Measurements from ENCODE around the gene PCDHGA10.
"Not testable (repeated sequence)": the region's sequence is repeated elsewhere in the genome, so short reads cannot be mapped to it uniquely, and the experiment has no call there.

PCDHGA10 gene

DNA sequence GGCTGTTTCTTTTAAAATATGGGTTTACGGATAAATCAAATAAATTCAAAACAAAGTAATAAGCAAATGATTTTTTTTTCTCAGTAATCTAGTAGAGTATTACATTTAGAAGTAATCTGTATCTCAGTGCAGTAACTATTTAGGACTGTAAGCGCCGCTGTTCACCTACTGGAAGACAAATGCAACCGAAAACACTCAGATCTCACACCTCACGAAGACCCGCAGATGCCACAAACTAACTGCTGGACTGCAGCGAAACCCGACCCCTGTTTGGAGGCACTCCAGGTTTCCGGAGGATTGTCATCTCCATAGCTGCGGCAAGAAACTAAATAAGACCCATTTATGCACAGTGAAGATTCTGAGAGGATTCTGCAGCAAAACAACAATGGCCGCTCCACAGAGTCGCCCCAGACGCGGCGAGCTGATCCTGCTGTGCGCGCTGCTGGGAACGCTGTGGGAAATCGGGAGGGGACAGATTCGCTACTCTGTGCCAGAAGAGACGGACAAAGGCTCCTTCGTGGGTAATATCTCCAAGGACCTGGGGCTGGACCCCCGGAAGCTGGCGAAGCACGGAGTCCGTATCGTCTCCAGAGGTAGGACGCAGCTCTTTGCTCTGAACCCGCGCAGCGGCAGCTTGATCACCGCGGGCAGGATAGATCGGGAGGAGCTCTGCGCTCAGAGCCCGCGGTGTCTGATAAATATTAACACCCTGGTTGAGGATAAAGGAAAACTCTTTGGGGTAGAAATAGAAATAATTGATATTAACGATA is 20.2 kb upstream of the PCDHGA10 start, which contains the start of gene PCDHGA8:
PCDHGA8 (plus strand) TSS at position 205 of the 770 bp plus-strand sequence; CDS start at position 386, 181 bp downstream.
- DNase-seq (ENCODE audit: low read depth in 2 of 2): no peak

DNA sequence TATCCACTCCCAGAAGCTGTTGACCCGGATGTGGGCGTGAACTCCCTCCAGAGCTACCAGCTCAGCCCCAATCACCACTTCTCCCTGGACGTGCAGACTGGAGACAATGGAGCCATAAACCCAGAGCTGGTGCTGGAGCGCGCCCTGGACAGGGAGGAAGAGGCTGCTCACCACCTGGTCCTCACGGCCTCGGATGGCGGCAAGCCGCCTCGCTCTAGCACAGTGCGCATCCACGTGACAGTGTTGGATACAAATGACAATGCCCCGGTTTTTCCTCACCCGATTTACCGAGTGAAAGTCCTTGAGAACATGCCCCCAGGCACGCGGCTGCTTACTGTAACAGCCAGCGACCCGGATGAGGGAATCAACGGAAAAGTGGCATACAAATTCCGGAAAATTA is 19.5 kb upstream of the PCDHGA10 start:
- DNase-seq (ENCODE audit: low read depth in 2 of 2): no peak

GRCh38 chr5:141394401-141395187 is 18.2 kb upstream of the PCDHGA10 start:
- not testable (repeated sequence) for DNase-seq (ENCODE audit: low read depth in 2 of 2)

- peak in 1 of 2 donors; percentile 20 for DNase-seq (ENCODE audit: low read depth in 2 of 2)
Observed at GRCh38 chr5:141397756-141398551, 14.8 kb upstream of the PCDHGA10 start, which contains the start of gene PCDHGB5. Gene PCDHGB5, plus strand, starts transcription at chr5:141397947. Its CDS starts 181 bp downstream, at chr5:141398128.

DNA sequence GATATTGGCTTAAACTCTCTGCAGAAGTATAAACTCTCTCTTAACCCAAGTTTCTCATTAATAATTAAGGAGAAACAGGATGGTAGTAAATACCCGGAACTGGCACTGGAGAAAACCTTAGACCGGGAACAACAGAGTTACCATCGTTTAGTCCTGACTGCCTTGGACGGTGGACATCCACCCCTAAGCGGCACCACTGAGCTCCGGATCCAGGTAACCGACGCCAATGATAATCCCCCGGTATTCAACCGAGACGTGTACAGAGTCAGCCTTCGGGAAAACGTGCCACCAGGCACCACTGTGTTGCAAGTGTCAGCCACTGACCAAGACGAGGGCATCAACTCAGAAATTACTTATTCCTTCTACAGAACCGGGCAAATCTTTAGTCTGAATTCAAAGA is 14.2 kb upstream of the PCDHGA10 start:
- DNase-seq (ENCODE audit: low read depth in 2 of 2): no peak

DNA sequence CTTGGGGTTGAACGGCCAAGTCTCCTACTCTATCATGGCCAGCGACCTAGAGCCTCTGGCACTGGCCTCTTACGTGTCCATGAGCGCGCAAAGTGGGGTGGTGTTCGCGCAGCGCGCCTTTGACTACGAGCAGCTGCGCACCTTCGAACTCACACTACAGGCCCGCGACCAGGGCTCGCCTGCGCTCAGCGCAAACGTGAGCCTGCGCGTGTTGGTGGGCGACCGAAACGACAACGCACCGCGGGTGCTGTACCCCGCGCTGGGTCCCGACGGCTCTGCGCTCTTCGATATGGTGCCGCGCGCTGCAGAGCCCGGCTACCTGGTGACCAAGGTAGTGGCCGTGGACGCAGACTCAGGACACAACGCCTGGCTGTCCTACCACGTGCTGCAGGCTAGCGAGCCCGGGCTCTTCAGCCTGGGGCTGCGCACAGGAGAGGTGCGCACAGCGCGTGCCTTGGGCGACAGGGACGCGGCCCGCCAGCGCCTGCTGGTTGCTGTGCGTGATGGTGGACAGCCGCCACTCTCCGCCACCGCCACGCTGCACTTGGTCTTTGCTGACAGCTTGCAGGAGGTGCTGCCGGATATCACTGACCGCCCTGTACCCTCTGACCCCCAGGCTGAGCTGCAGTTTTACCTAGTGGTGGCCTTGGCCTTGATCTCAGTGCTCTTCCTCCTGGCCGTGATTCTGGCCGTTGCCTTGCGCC is 13.1 kb upstream of the PCDHGA10 start:
- no peak for DNase-seq (ENCODE audit: low read depth in 2 of 2)

- DNase-seq (ENCODE audit: low read depth in 2 of 2): no peak
Observed at GRCh38 chr5:141402553-141403243, 10.1 kb upstream of the PCDHGA10 start, which contains the start of gene PCDHGA9. Gene PCDHGA9, plus strand, starts transcription at chr5:141402778. Its CDS starts 175 bp downstream, at chr5:141402953.

DNA sequence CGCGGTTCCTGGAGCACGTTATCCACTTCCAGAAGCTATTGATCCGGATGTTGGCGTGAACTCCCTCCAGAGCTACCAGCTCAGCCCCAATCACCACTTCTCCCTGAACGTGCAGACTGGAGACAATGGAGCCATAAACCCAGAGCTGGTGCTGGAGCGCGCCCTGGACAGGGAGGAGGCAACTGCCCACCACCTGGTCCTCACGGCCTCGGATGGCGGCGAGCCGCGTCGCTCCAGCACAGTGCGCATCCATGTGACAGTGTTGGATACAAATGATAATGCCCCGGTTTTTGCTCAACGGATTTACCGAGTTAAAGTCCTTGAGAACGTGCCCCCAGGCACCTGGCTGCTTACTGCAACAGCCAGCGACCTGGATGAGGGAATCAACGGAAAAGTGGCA is 9.4 kb upstream of the PCDHGA10 start:
- no peak for DNase-seq (ENCODE audit: low read depth in 2 of 2)

DNA sequence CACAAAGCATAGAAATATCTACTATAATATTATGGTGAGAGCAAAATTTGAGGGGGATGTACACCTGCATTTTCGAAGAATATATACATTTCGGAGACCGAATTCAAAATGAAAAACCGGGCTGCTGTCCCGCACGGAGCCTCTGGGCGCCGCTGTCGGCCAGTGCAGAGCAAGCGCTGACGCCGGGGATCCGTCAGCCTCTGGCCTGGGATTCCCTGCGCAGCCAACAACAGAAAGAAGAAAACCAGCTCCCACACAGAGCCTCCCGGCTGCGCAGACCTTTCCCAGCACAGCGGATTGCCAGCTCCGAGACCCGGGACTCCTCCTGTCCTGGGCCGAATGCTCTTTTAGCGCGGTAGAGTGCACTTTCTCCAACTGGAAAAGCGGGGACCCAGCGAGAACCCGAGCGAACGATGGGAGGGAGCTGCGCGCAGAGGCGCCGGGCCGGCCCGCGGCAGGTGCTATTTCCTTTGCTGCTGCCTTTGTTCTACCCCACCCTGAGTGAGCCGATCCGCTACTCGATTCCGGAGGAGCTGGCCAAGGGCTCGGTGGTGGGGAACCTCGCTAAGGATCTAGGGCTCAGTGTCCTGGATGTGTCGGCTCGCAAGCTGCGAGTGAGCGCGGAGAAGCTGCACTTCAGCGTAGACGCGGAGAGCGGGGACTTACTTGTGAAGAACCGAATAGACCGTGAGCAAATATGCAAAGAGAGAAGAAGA is 4.8 kb upstream of the PCDHGA10 start, which contains the start of gene PCDHGB6:
PCDHGB6 (plus strand) TSS at position 232 of the 716 bp plus-strand sequence; CDS start at position 414, 182 bp downstream.
- peak in 1 of 2 donors; percentile 22 for DNase-seq (ENCODE audit: low read depth in 2 of 2)

GRCh38 chr5:141409598-141410306 is 3.0 kb upstream of the PCDHGA10 start:
- no peak for DNase-seq (ENCODE audit: low read depth in 2 of 2)

DNA sequence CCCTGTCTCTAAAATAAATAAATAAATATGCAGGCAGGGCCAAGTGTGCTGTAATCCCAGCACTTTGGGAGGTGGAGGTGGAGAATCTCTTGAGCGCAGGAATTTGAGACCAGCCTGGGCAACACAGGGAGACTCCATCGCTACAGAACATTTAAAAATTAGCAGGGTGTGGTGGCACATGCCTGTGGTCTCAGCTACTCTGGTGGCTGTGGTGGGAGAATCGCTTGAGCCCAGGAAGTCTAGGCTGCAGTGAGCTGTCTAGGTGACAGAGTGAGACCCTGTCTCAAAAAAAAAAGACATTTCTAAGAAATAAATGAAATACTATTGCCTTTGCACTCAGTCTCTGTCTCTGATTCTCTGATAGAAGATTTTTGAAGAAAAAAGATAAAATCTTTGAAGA is 1.2 kb upstream of the PCDHGA10 start:
- DNase-seq (ENCODE audit: low read depth in 2 of 2): no peak

- no peak for DNase-seq (ENCODE audit: low read depth in 2 of 2)
Observed at GRCh38 chr5:141413540-141414069, 818 bp downstream of the PCDHGA10 start.

DNA sequence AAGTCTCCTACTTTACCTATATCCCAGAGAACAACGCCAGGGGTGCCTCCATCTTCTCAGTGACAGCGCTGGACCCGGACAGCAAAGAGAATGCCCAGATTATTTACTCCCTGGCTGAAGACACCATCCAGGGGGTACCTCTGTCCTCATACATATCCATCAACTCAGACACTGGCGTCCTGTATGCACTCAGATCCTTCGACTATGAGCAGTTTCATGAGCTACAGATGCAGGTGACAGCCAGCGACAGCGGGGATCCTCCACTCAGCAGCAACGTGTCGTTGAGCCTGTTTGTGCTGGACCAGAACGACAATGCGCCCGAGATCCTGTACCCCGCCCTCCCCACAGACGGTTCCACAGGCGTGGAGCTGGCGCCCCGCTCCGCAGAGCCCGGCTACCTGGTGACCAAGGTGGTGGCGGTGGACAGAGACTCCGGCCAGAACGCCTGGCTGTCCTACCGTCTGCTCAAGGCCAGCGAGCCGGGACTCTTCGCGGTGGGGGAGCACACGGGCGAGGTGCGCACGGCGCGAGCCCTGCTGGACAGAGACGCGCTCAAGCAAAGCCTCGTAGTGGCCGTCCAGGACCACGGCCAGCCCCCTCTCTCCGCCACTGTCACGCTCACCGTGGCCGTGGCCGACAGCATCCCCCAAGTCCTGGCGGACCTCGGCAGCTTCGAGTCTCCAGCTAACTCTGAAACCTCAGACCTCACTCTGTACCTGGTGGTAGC is 1.9 kb downstream of the PCDHGA10 start:
- DNase-seq (ENCODE audit: low read depth in 2 of 2): not testable (repeated sequence)

- DNase-seq (ENCODE audit: low read depth in 2 of 2): not testable (repeated sequence)
Observed at GRCh38 chr5:141415275-141415618, 2.5 kb downstream of the PCDHGA10 start.

DNA sequence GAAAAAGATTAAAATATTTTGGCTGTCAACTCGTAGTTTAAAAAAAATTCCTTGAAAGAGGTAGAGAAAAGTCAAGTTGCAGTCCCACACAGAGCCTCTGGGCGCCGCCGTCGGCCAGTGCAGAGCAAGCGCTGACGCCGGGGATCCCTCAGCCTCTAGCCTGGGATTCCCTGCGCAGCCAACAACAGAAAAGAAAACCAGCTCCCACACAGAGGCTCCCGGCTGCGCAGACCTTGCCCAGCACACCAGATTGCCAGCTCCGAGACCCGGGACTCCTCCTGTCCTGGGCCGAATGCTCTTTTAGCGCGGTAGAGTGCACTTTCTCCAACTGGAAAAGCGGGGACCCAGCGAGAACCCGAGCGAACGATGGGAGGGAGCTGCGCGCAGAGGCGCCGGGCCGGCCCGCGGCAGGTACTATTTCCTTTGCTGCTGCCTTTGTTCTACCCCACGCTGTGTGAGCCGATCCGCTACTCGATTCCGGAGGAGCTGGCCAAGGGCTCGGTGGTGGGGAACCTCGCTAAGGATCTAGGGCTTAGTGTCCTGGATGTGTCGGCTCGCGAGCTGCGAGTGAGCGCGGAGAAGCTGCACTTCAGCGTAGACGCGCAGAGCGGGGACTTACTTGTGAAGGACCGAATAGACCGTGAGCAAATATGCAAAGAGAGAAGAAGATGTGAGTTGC is 4.8 kb downstream of the PCDHGA10 start, which contains the start of gene PCDHGB7:
PCDHGB7 (plus strand) TSS at position 184 of the 679 bp plus-strand sequence; CDS start at position 367, 183 bp downstream.
- peak; percentile 35 to 39 for DNase-seq (ENCODE audit: low read depth in 2 of 2)

GRCh38 chr5:141419074-141419880 is 6.5 kb downstream of the PCDHGA10 start:
- DNase-seq (ENCODE audit: low read depth in 2 of 2): no peak
